PC-3 (cell line): ENCODE measurements around the gene TRIM65. TPM values are rescaled to one million over a fixed set of nuclear protein-coding genes. Genes with fewer than 3 reads are reported as not detected.

Experiments
- ATAC-seq: fragments of 200-7000 bp; cut with Tn5 transposase; 2 replicates; pipeline ENCODE4 v1.9.1; 2020; ENCODE audit warnings: mild to moderate bottlenecking, moderate library complexity
- BruUV-seq: library from RNA; stranded (reverse); fragments of 400-500 nt; replicated peaks from 2 replicates; lab custom pipeline; 2021; lab: Mats Ljungman, UMichigan
- CTCF ChIA-PET: fragments of 300-600 bp; sonication (Branson Sonifier 250); formaldehyde crosslinking; loops from one replicate; lab custom pipeline; 2022; ENCODE audit warnings: antibody characterized with exemption; lab: Charles Lee
- POLR2A ChIA-PET: fragments of 300-600 bp; sonication (Branson Sonifier 250); formaldehyde crosslinking; loops from one replicate; lab custom pipeline; 2022; ENCODE audit warnings: antibody characterized with exemption; ENCODE audit not compliant: unreplicated experiment; lab: Charles Lee
- DNase-seq: peaks from one replicate; pipeline ENCODE4 v3.0.0-alpha.2; 2015
- H2AFZ ChIP-seq: fragments of 300-600 bp; sonication (generic); 2 replicates; pipeline ENCODE4 v1.6.0; 2016; ENCODE audit warnings: antibody characterized with exemption, low read length
- H3F3A ChIP-seq: fragments of 300-600 bp; sonication (generic); one replicate; pipeline ENCODE4 v1.6.0; 2017; ENCODE audit warnings: antibody characterized with exemption, low read length, control low read depth, mild to moderate bottlenecking; ENCODE audit not compliant: unreplicated experiment
- H3K27ac ChIP-seq: fragments of 300-600 bp; sonication (generic); 2 replicates; pipeline ENCODE4 v1.5.1; 2016; ENCODE audit warnings: mild to moderate bottlenecking, low read length
- H3K27me3 ChIP-seq: fragments of 300-600 bp; sonication (generic); 2 replicates; pipeline ENCODE4 v1.6.1; 2016; ENCODE audit warnings: low read length, mixed read lengths
- H3K36me3 ChIP-seq: fragments of 300-600 bp; sonication (generic); 2 replicates; pipeline ENCODE4 v1.6.1; 2016; ENCODE audit warnings: low read depth, mixed run types, low read length, mixed read lengths
- H3K4me1 ChIP-seq: fragments of 300-600 bp; sonication (generic); 2 replicates; pipeline ENCODE4 v1.5.1; 2016; ENCODE audit warnings: low read length; ENCODE audit not compliant: insufficient read depth
- H3K4me2 ChIP-seq: fragments of 300-600 bp; sonication (generic); 2 replicates; pipeline ENCODE4 v1.6.0; 2016; ENCODE audit warnings: low read length
- H3K4me3 ChIP-seq: fragments of 300-600 bp; sonication (generic); 2 replicates; pipeline ENCODE4 v1.5.1; 2016; ENCODE audit warnings: mild to moderate bottlenecking, low read length, mixed read lengths
- H3K79me2 ChIP-seq: fragments of 300-600 bp; sonication (generic); 2 replicates; pipeline ENCODE4 v1.6.1; 2017; ENCODE audit warnings: low read length, mixed read lengths
- H3K9ac ChIP-seq: fragments of 300-600 bp; sonication (generic); 2 replicates; pipeline ENCODE4 v1.6.0; 2016; ENCODE audit warnings: mild to moderate bottlenecking, low read length
- H3K9me2 ChIP-seq: fragments of 300-600 bp; sonication (generic); replicated peaks from 2 replicates; pipeline ENCODE4 v1.6.1; 2016; ENCODE audit warnings: mixed run types, low read length, mixed read lengths
- H3K9me3 ChIP-seq: fragments of 300-600 bp; sonication (generic); 2 replicates; pipeline ENCODE4 v1.6.1; 2016; ENCODE audit warnings: low read length, mixed read lengths
- H4K20me1 ChIP-seq: fragments of 300-600 bp; sonication (generic); 2 replicates; pipeline ENCODE4 v1.6.1; 2016; ENCODE audit warnings: low read length, mixed read lengths
- CTCF ChIP-seq: fragments of 300-600 bp; sonication (generic); conservative IDR thresholded peaks from 2 replicates; pipeline ENCODE4 v1.5.1; 2017; ENCODE audit warnings: antibody characterized with exemption, low read depth, mild to moderate bottlenecking, low read length
- EZH2 ChIP-seq: fragments of 300-600 bp; sonication (generic); IDR thresholded peaks from one replicate; pipeline ENCODE4 v1.6.1; 2017; ENCODE audit warnings: antibody characterized with exemption, mild to moderate bottlenecking, low read length; ENCODE audit not compliant: unreplicated experiment
- EZH2phosphoT487 ChIP-seq: fragments of 300-600 bp; sonication (generic); IDR thresholded peaks from 2 replicates; pipeline ENCODE4 v1.6.1; 2018; ENCODE audit warnings: mild to moderate bottlenecking, antibody characterized with exemption, low read length, borderline replicate concordance
- intact Hi-C: fragments of 100-400 bp; cut with micrococcal nuclease; formaldehyde crosslinking; loops from 2 replicates; pipeline ENCODE4 v1.9.0; 2023
- total RNA-seq: library from RNA; depleted of rRNA; stranded (reverse); fragments of >200 nt; gene quantifications from 2 replicates; pipeline ENCODE4 v1.2.3, GENCODE V29; 2014

TRIM65 gene
- total RNA-seq, 1 experiment from 2014 or later: 32.3 TPM

- TF ChIP-seq CTCF: no peak
- POLR2A ChIA-PET: no interaction called here
- ATAC-seq: no peak
Observed at GRCh38 chr17:75885431-75885830, 11.3 kb downstream of the TRIM65 start.

GRCh38 chr17:75881678-75882454 lies 14.9 kb downstream of the TRIM65 start:
- no TSS peak for BruUV-seq
- no peak overlapping the region for H3K4me2 ChIP-seq
- H3K27me3 ChIP-seq: no peaks in the 10 kb centered on the region
- DNase-seq (no peak), ATAC-seq (no peak)
- peaks cover 8% of the 10 kb centered on the region for H3K79me2 ChIP-seq
- no peaks in the 10 kb centered on the region for H4K20me1 ChIP-seq
- CTCF ChIA-PET: interaction anchor here (0.6 kb wide), 1 partner anchor 15 kb away, joined by 8 read pairs; the partner anchor contains the start of gene TRIM65
- TF ChIP-seq CTCF: no peak
- TF ChIP-seq EZH2phosphoT487: no peak
- no peak for TF ChIP-seq EZH2
- POLR2A ChIA-PET: interaction anchor here (0.6 kb wide), 3 partner anchors 9 to 115 kb away, joined by 4 to 8 read pairs (median 4); no protein-coding TSS in a partner anchor
- no peak overlapping the region for H3K4me3 ChIP-seq
- no peak overlapping the region for H3K27ac ChIP-seq
- no peaks in the 10 kb centered on the region for H3K9me2 ChIP-seq
- H3K9me3 ChIP-seq: no peaks in the 10 kb centered on the region
- H3K4me1 ChIP-seq: peaks cover 2% of the 10 kb centered on the region
- H3K9ac ChIP-seq: no peak overlapping the region
- H3K36me3 ChIP-seq: no peaks in the 10 kb centered on the region
- H2AFZ ChIP-seq: no peak overlapping the region
- H3F3A ChIP-seq: no peaks in the 10 kb centered on the region
- intact Hi-C loops: no loop called here

More at GRCh38 chr17:75885431-75885830, 11.3 kb downstream of the TRIM65 start:
- Histone ChIP-seq H3K4me1 (no peaks in the 10 kb centered on the region), H3K4me3 (no peak overlapping the region), H3K27me3 (no peaks in the 10 kb centered on the region), H3K9me2 (no peaks in the 10 kb centered on the region), H3F3A (no peaks in the 10 kb centered on the region), H3K9me3 (no peaks in the 10 kb centered on the region), H3K27ac (no peak overlapping the region), H3K79me2 (no peaks in the 10 kb centered on the region), H3K36me3 (no peaks in the 10 kb centered on the region; the same call in 1 of the 2 replicates), H4K20me1 (no peaks in the 10 kb centered on the region), H3K4me2 (no peak overlapping the region), H3K9ac (no peak overlapping the region), H2AFZ (no peak overlapping the region)
- no TSS peak for BruUV-seq
- CTCF ChIA-PET: no interaction called here
- intact Hi-C loops: no loop called here
- no peak for DNase-seq

GRCh38 chr17:75880266-75880665 lies 16.5 kb downstream of the TRIM65 start:
- no TSS peak for BruUV-seq
- TF ChIP-seq CTCF (no peak), EZH2phosphoT487 (no peak), EZH2 (no peak)
- Histone ChIP-seq H3K79me2 (peaks cover 20% of the 10 kb centered on the region), H3K4me2 (no peak overlapping the region), H3K9me2 (no peaks in the 10 kb centered on the region), H3K36me3 (no peaks in the 10 kb centered on the region), H4K20me1 (no peaks in the 10 kb centered on the region), H3F3A (no peaks in the 10 kb centered on the region), H2AFZ (no peak overlapping the region), H3K27me3 (no peaks in the 10 kb centered on the region), H3K9ac (no peak overlapping the region), H3K27ac (no peak overlapping the region), H3K4me3 (no peak overlapping the region), H3K4me1 (peaks cover 18% of the 10 kb centered on the region), H3K9me3 (no peaks in the 10 kb centered on the region)
- CTCF ChIA-PET: no interaction called here
- POLR2A ChIA-PET: no interaction called here
- ATAC-seq (no peak), DNase-seq (no peak)
- intact Hi-C loops: no loop called here
